Stomach smooth muscle (tissue), 2 donors: ENCODE results near the gene HEMK1.

Source experiments
- H3K27ac ChIP-seq: one replicate; pipeline ENCODE4 v1.7.0; 2013; ENCODE audit warnings: mild to moderate bottlenecking, low read length, inconsistent platforms
- H3K27me3 ChIP-seq, 2 donors: one replicate each; pipeline ENCODE4 v1.7.0; 2013; ENCODE audit warnings: low read length in 2 of 2; ENCODE audit not compliant: insufficient read depth in 2 of 2, control insufficient read depth in 1 of 2
- H3K36me3 ChIP-seq, 2 donors: one replicate each; pipeline ENCODE4 v1.7.0; 2013; ENCODE audit warnings: low read length in 2 of 2; ENCODE audit not compliant: control insufficient read depth in 2 of 2, insufficient read depth in 2 of 2
- H3K4me1 ChIP-seq: one replicate; pipeline ENCODE4 v1.7.0; 2013; ENCODE audit warnings: low read length; ENCODE audit not compliant: control insufficient read depth, insufficient read depth
- H3K4me3 ChIP-seq, 2 donors: one replicate each; pipeline ENCODE4 v1.7.0; 2013; ENCODE audit warnings: low read length in 2 of 2
- H3K9ac ChIP-seq, 2 donors: one replicate each; pipeline ENCODE4 v1.7.0; 2013; ENCODE audit warnings: low read length in 2 of 2, mild to moderate bottlenecking in 1 of 2
- H3K9me3 ChIP-seq, 2 donors: one replicate each; pipeline ENCODE4 v1.7.0; 2013; ENCODE audit warnings: low read length in 2 of 2; ENCODE audit not compliant: control insufficient read depth in 2 of 2
- donor health status: healthy.
- donor health status: Pancreatic carcinoma.

HEMK1 gene

DNA sequence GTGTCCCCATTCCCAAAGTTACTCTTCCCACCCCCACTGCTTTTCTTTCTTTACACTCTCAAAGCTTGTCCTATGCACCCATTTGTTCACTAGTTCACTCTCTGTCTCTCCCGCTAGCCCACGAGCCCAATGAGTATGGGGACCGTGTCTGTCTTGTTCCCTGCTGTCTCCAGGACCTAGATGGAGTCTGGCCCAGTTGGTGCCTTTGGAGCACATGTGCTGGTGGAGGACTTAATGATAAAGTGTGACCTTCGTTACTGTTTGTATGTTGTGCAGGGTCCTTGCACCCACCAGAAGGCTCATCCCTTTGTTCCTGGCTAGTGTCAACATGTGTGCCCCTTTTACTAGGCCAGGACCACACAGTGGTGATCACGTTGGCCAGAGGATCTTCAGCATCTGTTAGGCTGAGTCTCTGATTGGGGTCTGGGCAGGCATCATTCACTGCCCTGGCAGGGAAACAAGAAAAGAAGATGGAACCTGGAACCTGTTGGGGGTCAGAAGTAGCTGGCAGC is 34.8 kb downstream of the HEMK1 start:
- Histone ChIP-seq H3K4me3 (no peak overlapping the region), H3K9me3 (no peaks in the 10 kb centered on the region), H3K36me3 (peaks cover 13 to 23% of the 10 kb centered on the region in 2 donors), H3K27me3 (no peaks in the 10 kb centered on the region), H3K4me1 (peaks cover 48% of the 10 kb centered on the region), H3K9ac (no peak overlapping the region), H3K27ac (peak overlapping the region; percentile 6)

DNA sequence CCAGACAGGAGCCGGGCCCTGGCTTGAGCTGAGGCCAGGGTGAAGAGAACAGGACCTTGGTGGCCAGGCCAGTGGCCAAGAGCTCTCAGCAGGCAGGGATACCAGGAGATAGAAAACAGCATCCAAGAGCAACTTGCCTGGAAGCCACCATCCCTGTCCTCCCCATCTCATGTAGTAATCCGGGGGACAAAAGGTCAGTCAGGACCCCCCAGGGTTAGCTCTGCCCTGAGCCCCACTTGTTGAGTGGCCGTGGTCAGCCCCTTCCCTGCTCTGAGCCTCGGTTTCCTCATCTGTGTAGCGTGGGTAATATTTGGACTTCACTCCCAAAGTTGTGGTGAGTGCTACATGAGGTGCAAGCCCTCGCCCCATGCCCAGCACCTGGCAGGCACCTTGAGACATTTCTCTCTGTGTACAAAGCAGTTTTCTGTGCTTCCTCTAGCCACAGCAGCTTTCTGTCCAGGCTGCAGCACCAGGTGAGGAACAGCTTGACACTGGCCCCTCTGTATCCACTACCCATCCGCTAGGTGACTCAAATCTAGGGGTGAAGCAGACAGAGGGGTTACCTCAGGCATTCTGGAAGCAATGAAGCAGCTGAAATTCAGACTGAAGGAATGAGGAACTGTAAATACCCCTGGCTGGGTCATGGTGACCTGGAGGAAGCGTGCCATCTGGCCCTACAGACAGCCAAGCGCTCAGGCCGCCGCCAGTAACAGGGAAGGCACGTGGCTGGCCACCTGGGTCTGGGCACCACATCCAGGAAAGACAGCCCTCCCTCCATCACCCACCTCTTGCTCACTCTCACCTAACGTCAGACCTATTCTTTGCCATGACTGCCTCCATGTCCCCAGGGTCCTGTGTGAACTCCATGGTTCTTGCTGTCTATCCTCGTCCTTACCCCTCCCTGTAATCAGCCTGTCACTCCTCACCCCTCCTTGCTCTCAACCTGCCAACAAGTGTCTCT is 35.6 kb downstream of the HEMK1 start:
- no peaks in the 10 kb centered on the region for H3K9me3 ChIP-seq
- peak overlapping the region in 1 of 2 donors; percentile 36 for H3K9ac ChIP-seq
- H3K4me1 ChIP-seq, result peaks cover 48% of the 10 kb centered on the region
- no peak overlapping the region for H3K4me3 ChIP-seq
- H3K27ac ChIP-seq, result no peak overlapping the region
- H3K36me3 ChIP-seq, result peaks cover 13 to 23% of the 10 kb centered on the region in 2 donors
- H3K27me3 ChIP-seq, result no peaks in the 10 kb centered on the region

GRCh38 chr3:50605901-50606326 is 36.6 kb downstream of the HEMK1 start:
- Histone ChIP-seq H3K27ac (no peak overlapping the region), H3K27me3 (no peaks in the 10 kb centered on the region), H3K9ac (no peak overlapping the region), H3K36me3 (peaks cover 13 to 23% of the 10 kb centered on the region in 2 donors), H3K4me1 (peaks cover 48% of the 10 kb centered on the region), H3K9me3 (no peaks in the 10 kb centered on the region), H3K4me3 (no peak overlapping the region)

- Histone ChIP-seq H3K36me3 (peaks cover 13 to 23% of the 10 kb centered on the region in 2 donors), H3K9me3 (no peaks in the 10 kb centered on the region), H3K4me3 (no peak overlapping the region), H3K27me3 (no peaks in the 10 kb centered on the region), H3K4me1 (peaks cover 48% of the 10 kb centered on the region), H3K9ac (peak overlapping the region in 1 of 2 donors; percentile 21), H3K27ac (no peak overlapping the region)
Measured at GRCh38 chr3:50606596-50606995, 37.3 kb downstream of the HEMK1 start.

GRCh38 chr3:50607271-50608091 is 38.2 kb downstream of the HEMK1 start:
- Histone ChIP-seq H3K27me3 (no peaks in the 10 kb centered on the region), H3K9me3 (no peaks in the 10 kb centered on the region), H3K4me3 (no peak overlapping the region), H3K36me3 (peaks cover 13 to 23% of the 10 kb centered on the region in 2 donors), H3K4me1 (peaks cover 46% of the 10 kb centered on the region), H3K9ac (no peak overlapping the region), H3K27ac (no peak overlapping the region)

GRCh38 chr3:50608278-50608677 is 39.0 kb downstream of the HEMK1 start:
- H3K27me3 ChIP-seq, result no peaks in the 10 kb centered on the region
- H3K9me3 ChIP-seq, result no peaks in the 10 kb centered on the region
- H3K9ac ChIP-seq, result peak overlapping the region in 1 of 2 donors; percentile 13
- H3K4me3 ChIP-seq, result peak overlapping the region in 1 of 2 donors; percentile 8
- no peak overlapping the region for H3K27ac ChIP-seq
- peaks cover 13 to 23% of the 10 kb centered on the region in 2 donors for H3K36me3 ChIP-seq
- H3K4me1 ChIP-seq, result peaks cover 42% of the 10 kb centered on the region

DNA sequence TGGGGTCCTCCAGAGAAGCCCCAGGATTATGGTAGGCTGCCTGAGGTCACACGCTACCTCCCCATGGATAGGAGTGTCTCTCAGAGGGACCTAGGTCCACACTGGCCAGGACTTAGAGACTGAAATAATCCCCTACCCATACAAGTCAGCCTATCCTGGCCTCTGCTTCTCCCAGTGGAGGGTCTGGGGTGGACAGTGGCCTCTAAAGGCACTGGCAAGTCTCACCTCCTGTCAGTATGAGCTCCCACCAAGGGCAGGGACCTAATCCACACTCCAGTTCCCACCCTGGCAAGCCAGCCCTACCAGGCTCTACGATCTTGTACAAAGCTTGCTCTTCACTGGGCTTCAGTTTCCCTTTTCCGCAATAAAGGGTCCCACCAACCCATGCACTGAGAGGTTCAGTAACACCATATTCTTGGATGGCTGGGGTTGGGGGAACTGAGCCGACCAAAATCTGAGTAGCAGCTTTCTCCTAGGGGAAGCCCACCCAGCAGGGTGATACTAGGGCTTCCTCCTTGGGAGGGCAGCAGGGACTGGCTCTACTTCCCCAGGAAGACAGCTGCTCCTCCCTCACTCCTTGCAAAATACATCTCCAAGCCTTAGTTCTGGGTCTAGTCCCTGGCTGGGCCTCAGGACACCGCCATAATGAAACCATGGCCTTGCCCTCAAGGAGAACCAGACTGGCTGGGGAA is 39.9 kb downstream of the HEMK1 start:
- Histone ChIP-seq H3K4me3 (peak overlapping the region in 1 of 2 donors; percentile 85), H3K4me1 (peaks cover 43% of the 10 kb centered on the region)

DNA sequence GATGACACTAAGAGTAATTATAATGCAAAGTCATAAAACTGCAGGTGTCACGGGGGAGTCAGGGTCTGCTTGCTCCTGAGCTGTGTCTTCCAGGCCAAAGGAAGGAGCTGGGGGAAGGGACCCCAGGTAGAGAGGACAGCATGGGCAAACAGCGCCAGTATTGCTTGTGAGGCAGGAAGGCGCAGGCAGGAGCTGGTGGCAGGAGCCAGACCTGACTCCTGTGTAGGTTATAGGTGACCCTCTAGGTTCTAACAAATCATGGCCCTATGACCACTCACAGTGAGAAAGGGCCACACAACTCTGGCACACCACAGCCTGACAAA is 40.4 kb downstream of the HEMK1 start:
- peak overlapping the region; percentile 63 to 85 for H3K4me3 ChIP-seq
- peaks cover 10 to 16% of the 10 kb centered on the region in 2 donors for H3K36me3 ChIP-seq
- no peaks in the 10 kb centered on the region for H3K27me3 ChIP-seq
- peaks cover 45% of the 10 kb centered on the region for H3K4me1 ChIP-seq
- no peak overlapping the region for H3K27ac ChIP-seq
- no peaks in the 10 kb centered on the region for H3K9me3 ChIP-seq
- no peak overlapping the region for H3K9ac ChIP-seq

More for the DNA sequence above, 39.9 kb downstream of the HEMK1 start:
- Histone ChIP-seq H3K9me3 (no peaks in the 10 kb centered on the region), H3K9ac (no peak overlapping the region), H3K27me3 (no peaks in the 10 kb centered on the region), H3K27ac (no peak overlapping the region), H3K36me3 (peaks cover 13 to 19% of the 10 kb centered on the region in 2 donors)

GRCh38 chr3:50610181-50610971 is 41.1 kb downstream of the HEMK1 start:
- H3K27me3 ChIP-seq, result no peaks in the 10 kb centered on the region
- H3K9ac ChIP-seq, result peak overlapping the region; percentile 69 to 76
- H3K9me3 ChIP-seq, result no peaks in the 10 kb centered on the region
- H3K4me1 ChIP-seq, result peaks cover 43% of the 10 kb centered on the region
- peaks cover 5 to 13% of the 10 kb centered on the region in 2 donors for H3K36me3 ChIP-seq
- peak overlapping the region; percentile 63 to 85 for H3K4me3 ChIP-seq
- H3K27ac ChIP-seq, result no peak overlapping the region
